Medulla oblongata (tissue), 1 donor: ENCODE measurements around the gene DNAAF3.
A peak's percentile ranks its signal among the peaks of the same experiment; 100 is the strongest.

ENCODE experiments used
- DNase-seq: peaks from one replicate; pipeline ENCODE4 v3.0.0-alpha.2; 2015; ENCODE audit errors: extremely low spot score

Gene DNAAF3

GRCh38 chr19:55153652-55154264 lies 12.7 kb downstream of the DNAAF3 start:
- DNase-seq = no peak

GRCh38 chr19:55152017-55152416 lies 14.4 kb downstream of the DNAAF3 start:
- no peak for DNase-seq

GRCh38 chr19:55149078-55150003 lies 17.1 kb downstream of the DNAAF3 start, which contains the start of gene TNNT1:
TSS of gene TNNT1 (minus strand) at chr19:55149206. CDS start at chr19:55147157, 2,049 bp downstream.
- DNase-seq = no peak

GRCh38 chr19:55147545-55148251 lies 18.7 kb downstream of the DNAAF3 start:
- no peak for DNase-seq

- no peak for DNase-seq
Observed at GRCh38 chr19:55146705-55147273, 19.6 kb downstream of the DNAAF3 start.

- no peak for DNase-seq
Observed at GRCh38 chr19:55146078-55146704, 20.2 kb downstream of the DNAAF3 start.

- DNase-seq = no peak
Observed at GRCh38 chr19:55145232-55145631, 21.2 kb downstream of the DNAAF3 start.

- no peak for DNase-seq
Observed at GRCh38 chr19:55141696-55142095, 24.7 kb downstream of the DNAAF3 start.

- DNase-seq = no peak
Observed at GRCh38 chr19:55137915-55138314, 28.5 kb downstream of the DNAAF3 start.

- no peak for DNase-seq
Observed at GRCh38 chr19:55136399-55137102, 29.9 kb downstream of the DNAAF3 start.

- no peak for DNase-seq
Observed at GRCh38 chr19:55134736-55135135, 31.7 kb downstream of the DNAAF3 start.

- no peak for DNase-seq
Observed at GRCh38 chr19:55133639-55134444, 32.6 kb downstream of the DNAAF3 start.

- DNase-seq = no peak
Observed at GRCh38 chr19:55132453-55133129, 33.8 kb downstream of the DNAAF3 start.

GRCh38 chr19:55131421-55131820 lies 35.0 kb downstream of the DNAAF3 start:
- DNase-seq = no peak

- DNase-seq = no peak
Observed at GRCh38 chr19:55119053-55119452, 47.4 kb downstream of the DNAAF3 start.

GRCh38 chr19:55118401-55118991 lies 47.9 kb downstream of the DNAAF3 start:
- peak; percentile 73 for DNase-seq

- peak; percentile 99 for DNase-seq
Observed at GRCh38 chr19:55117663-55118391, 48.6 kb downstream of the DNAAF3 start.
